GM12872 (cell line): ENCODE results near the gene IL11RA.

ENCODE experiments used
- TF ChIP-seq, protein P1 (sequence below): IDR thresholded peaks from 3 replicates; pipeline ENCODE4 v1.5.1; 2011; ENCODE audit warnings: low read depth, mild to moderate bottlenecking, low read length, moderate library complexity; ENCODE audit not compliant: insufficient read depth

IL11RA gene

DNA sequence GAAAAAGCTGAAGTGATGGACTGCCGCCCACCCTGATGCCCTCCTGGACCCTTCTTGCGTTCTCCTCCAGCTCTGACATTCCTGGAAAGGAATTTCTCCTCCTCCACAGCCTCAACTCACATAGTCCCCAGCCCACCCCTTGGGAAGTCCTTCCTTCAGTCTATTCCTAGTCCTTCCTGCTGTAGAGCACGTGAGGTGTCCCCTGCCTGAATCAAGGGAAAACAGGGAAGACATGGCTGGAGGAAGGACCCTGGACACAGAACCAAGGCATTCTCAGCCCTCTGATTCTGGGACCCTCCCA, 26.8 kb upstream of the IL11RA start:
- TF ChIP-seq, protein P1, sequence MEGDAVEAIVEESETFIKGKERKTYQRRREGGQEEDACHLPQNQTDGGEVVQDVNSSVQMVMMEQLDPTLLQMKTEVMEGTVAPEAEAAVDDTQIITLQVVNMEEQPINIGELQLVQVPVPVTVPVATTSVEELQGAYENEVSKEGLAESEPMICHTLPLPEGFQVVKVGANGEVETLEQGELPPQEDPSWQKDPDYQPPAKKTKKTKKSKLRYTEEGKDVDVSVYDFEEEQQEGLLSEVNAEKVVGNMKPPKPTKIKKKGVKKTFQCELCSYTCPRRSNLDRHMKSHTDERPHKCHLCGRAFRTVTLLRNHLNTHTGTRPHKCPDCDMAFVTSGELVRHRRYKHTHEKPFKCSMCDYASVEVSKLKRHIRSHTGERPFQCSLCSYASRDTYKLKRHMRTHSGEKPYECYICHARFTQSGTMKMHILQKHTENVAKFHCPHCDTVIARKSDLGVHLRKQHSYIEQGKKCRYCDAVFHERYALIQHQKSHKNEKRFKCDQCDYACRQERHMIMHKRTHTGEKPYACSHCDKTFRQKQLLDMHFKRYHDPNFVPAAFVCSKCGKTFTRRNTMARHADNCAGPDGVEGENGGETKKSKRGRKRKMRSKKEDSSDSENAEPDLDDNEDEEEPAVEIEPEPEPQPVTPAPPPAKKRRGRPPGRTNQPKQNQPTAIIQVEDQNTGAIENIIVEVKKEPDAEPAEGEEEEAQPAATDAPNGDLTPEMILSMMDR: no peak

DNA sequence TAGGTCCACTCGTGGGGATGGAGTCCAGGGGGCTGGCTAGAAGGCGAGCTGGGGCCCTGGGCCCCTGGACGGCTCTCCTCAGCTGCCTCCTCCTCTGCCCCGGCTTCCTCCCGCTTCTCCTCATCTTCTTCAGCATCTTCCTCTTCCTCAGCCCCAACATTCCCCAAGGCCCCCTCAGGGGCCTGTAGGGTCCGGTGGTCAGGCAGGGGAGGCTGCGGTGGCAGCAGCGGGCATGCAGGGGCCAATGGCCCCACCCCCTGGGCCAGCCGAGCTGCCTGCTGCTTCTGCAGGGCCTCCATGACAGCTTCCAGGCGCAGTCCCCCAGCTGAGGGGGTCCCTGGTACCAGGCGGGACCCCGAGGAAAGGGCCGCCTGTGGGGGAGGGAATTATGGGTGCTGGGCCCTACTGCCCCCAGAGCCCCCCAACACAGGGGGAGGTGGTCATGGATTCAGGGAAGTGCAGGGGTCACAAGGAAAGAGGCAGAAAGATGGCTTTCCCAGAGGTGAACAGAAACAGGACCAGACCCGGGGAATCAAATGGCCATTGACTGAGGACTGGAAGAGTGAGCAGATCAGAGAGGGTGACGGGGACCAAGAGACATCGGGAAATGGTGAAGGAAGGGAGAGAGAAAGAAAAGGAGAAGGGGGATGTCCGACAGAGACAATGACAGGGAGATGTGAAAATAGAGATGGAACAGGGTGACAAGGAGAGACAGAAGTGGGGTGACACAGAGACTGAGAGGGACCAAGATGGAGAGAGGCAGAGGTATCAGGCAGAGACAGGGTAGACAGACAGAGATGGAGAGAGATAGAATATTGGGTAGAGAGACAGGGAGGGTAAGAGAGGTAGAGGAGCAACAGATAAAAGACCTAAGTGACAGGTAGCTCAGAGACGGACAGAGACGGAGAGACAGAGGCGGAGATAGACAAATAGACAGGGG, 24.0 kb upstream of the IL11RA start:
- TF ChIP-seq, protein P1: no peak

DNA sequence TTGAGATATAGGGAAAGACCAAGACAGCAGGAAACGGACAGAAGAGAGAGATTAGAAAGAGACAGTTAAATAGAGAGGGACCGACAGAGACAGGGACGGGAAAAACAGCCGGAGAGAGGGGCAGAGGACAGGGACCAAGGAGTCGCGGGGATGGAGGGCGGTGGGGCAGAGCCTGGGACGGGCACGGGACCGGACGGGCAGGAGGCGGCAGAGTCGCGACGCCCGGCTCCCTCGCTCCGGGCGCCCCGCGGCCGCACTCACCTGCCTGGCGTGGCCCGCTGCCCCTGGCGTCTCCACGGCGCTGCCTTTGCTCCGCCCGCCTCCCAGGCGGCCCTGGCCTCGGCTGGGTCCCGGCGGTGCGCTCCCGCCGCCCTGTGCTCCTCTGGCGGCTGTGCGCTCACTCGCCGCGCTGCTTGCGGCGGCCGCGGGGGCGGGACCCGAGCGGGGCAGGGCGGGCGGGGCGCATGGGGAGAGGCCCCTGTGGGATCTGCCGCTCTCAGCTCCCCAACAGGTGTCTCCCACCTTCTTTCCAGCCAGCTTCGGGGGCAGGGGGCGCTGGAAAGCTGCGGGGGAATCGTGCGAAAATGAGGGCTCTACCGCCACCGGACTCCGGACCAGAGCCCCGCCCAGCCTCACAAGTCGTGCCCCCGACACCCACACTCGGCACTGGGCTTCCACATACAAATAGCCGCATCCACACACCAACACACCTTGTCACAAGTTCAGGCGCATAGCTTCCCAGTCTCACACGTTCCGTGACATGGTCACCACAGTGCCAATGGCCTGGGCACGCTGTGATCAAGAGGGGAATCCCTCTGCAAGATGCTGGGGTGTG, 23.1 kb upstream of the IL11RA start, which contains the start of gene ARID3C:
Gene ARID3C (minus strand): TSS at position 411 of the 835 bp plus-strand sequence. CDS start 1,052 bp downstream, outside the sequence.
- TF ChIP-seq, protein P1: no peak

GRCh38 chr9:34629491-34629808, 22.5 kb upstream of the IL11RA start:
- TF ChIP-seq, protein P1: no peak

- TF ChIP-seq, protein P1: no peak
Measured at GRCh38 chr9:34630402-34631154, 21.4 kb upstream of the IL11RA start.

GRCh38 chr9:34633166-34633565, 18.8 kb upstream of the IL11RA start:
- TF ChIP-seq, protein P1: no peak

GRCh38 chr9:34633851-34634550, 18.0 kb upstream of the IL11RA start:
- TF ChIP-seq, protein P1: peak; percentile 89
